COR-L47 (cell line): ENCODE data around the gene PRSS2.

ENCODE experiments used
- DNase-seq: peaks from one replicate; lab custom pipeline; 2025; lab: John Stamatoyannopoulos, UW

PRSS2 gene

GRCh38 chr7:142801601-142802295 lies 31.0 kb downstream of the PRSS2 start:
- DNase-seq, result no peak

GRCh38 chr7:142802301-142802700 lies 31.5 kb downstream of the PRSS2 start:
- no peak for DNase-seq

DNA sequence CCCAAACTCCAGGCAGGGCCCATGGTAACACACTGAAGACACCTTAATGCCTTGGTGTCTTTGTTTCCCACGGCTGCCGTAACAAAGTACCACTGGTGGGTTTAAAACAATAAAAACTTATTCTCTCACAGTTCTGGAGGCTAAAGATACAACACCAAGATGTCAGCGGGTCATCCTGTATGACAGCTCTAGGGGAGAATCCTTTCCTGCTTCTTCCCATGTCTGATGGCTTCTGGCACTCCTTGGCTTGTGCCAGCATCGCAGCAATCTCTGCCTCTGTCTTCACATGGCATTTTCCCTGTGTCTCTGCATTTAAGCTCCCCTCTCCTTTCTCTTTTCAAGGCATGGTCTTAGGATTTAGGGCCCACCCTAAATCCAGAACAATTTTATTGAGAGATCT lies 33.1 kb downstream of the PRSS2 start:
- no peak for DNase-seq

GRCh38 chr7:142804728-142805207 lies 34.0 kb downstream of the PRSS2 start:
- DNase-seq, result no peak

- DNase-seq, result no peak
These were observed 34.7 kb downstream of the PRSS2 start for GRCh38 chr7:142805350-142806021.

DNA sequence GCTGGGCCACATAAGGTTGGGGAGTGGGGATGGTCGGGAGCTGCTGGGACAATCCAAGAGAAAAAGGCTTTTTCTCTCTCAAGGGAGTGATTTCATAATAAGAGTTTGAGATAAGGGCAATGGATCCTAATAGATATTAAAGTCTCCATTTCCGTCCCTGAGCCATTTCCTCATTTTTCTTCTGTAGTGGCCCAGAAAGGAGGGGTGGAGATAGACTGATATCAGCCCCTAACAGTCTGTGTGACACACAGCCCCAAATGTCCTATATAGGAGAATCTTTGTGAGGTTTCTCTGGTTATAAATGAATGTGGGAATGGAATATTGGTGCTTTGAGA lies 35.2 kb downstream of the PRSS2 start:
- no peak for DNase-seq

DNA sequence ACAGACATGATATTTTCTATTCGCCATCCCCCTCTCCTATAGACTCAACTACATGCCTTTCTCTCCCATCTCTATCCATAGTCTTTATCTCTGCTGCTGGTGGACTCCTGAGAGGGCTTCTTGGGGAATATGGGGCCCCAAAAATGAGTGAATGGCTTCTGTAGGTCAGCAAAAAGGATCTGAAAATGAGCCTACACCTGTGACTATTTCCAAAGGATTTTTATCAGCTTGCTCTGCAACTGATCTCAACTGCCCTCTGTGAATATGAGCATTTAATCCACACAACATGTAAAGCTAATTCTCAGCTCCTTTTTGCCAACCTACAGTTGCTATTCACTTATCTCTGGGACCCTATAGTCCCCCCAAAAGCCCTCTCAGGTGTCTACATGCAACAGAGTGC lies 36.2 kb downstream of the PRSS2 start:
- DNase-seq, result no peak

DNA sequence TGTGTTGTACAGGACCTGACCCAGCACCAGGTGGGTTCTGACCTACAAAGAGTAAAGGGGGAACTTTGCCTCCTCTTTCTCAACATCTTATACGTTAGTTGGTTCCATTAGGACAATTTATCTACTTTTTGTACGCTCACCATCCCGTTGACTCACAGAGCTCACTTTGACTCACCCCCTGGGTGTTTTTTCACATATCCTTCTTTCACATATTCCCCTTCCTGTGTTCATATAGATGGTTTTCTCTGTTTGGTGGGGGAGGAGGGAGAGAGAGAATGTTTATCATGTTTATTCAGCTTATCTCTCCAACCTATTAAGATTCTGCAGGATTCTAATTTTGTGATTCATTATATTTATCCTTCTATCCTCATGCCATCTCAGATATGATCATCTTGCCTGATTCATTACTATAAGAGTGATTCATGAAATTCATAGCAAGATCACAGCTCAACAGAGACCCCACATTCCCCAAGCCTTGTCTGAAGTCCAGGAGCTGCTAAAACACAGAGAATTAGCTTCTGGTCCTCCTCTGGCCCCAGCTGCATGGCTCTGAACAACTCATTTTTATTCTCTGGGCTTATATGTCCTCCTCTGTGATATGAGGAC lies 37.2 kb downstream of the PRSS2 start:
- DNase-seq, result no peak

- no peak for DNase-seq
These were observed 37.7 kb downstream of the PRSS2 start for GRCh38 chr7:142808461-142808801.

- no peak for DNase-seq
These were observed 38.2 kb downstream of the PRSS2 start for GRCh38 chr7:142808802-142809583.

DNA sequence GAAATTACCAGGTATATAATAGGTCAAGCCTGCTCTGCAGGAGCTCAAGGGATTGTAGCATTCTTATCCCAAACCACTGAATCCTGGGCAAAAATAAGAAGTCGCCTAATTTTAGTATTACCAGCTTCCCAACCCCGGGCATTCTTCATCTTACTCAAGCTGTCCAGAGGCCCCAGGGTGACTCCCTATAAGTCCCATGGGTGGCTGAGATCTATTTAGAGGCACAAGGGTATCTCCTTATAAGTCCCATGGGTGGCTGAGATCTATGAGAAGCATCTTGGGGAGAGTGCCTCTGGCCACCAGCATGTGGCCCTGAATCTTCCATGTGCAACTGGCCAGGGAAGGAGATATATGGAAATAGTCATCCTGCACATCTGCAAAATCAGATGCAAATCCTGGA lies 38.9 kb downstream of the PRSS2 start:
- DNase-seq, result no peak

GRCh38 chr7:142811154-142811737 lies 40.5 kb downstream of the PRSS2 start:
- DNase-seq, result peak; percentile 44

DNA sequence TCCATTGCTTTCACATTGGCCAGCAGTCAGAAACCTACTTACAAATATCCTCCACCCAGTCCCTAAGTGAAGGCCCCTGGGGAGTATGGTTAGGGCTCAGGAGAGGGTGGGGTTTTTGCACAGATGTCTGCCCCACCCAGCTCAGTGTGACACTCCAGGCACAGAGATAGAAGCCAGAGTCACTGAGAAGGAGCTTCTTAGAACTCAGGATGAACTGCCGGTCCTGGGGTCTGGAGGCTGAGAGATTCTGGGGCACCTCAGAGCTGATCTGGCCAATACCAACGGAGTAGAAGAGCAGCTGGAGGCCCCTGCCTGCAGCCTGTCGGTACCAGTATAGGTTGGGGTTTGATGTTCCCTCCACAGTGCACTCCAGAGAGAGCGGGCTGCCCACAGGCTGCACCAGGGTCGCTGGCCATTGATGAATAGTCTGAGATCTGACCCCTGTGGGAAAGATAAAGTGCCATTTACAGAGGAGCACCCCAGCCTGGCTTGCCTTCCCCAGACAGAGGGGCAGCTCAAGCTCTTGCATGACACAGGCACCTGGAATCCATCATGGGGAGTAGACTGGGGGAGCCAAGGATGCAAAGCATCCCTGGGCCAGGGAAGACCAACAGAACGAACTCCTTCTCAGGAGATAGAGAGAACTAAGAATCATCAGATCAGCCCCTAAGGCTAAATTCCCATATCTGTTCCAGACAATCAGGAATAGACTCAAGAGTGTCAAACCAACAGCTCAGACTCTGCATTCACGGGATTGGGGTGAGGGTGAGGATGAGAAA lies 41.9 kb downstream of the PRSS2 start:
- no peak for DNase-seq

DNA sequence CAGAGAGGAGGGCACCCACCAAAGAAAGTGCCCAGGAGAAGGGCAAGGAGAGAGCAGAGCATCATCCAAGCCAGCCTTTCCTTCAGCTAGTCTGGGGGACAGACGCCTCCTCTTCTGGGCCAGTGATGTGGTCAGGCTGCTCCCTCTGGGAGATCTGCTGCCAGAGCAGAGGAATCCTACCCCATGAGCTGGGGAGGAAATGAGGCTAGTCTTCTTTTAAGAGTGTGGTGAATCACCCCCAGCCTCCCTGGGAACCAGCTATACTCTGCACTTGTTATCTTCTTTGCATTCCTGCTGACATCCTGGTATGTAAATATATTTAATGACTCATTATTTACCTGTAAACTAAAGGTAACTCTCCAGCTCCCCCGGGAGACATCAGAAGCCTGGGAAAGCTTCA lies 42.5 kb downstream of the PRSS2 start:
- DNase-seq, result peak; percentile 44

GRCh38 chr7:142813699-142814098 lies 42.9 kb downstream of the PRSS2 start:
- no peak for DNase-seq

DNA sequence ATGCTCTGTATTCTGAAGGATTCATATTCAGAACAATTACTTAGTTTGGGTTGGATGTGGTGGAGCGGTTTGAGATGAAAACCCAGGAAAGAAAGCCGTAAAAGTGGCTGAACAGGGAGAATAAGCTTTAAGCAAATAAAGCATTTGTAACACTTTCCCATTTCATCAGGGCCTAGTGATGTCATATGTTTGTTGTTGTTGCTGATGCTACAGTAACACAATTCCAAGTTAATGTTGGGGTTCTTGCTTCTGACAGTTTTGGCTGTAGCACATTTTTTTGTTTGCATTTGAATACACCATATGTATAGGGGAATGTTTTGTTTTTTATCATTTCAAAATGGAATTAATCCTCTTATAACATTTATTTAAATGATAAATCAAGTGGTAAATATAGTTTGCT lies 43.7 kb downstream of the PRSS2 start:
- no peak for DNase-seq

DNA sequence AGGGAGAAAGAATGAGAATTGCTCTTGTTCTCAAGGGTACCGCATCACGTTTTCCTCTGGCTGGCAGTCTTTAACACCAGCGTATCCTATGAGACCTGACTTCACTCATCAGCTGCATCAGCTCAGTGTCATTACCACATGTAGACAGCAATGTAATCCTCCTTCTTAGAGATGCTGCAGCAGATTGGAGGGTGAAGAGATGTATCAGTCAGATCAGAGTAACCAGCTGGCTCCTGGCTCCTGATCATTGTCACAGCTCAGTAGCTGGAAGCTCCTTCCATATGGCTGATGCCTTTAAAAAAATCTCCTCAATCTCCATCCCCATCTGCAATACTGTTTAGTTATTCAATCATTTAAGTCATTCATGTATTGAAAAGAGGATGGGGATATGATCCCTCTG lies 44.4 kb downstream of the PRSS2 start:
- no peak for DNase-seq

- no peak for DNase-seq
These were observed 46.7 kb downstream of the PRSS2 start for GRCh38 chr7:142817506-142817905.

DNA sequence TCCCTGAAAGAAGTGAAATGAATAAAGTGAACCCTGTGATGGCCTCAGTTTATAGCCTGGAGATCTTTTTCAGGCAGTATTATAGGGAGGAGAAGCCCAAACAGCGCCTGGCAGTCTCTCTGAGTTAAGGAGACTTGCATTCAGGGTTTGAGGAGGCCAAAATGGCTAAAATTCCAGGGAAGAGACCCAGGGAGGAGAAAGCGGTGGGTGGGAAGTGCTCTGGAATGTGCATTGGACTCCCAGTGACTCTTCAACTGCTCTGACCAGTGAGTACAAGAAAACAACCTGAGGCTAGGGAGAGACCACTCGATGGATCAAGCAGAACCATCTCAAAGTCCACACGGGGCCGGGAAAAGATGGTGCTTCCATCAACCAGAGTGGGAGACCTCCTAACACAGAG lies 48.8 kb downstream of the PRSS2 start:
- DNase-seq, result no peak

DNA sequence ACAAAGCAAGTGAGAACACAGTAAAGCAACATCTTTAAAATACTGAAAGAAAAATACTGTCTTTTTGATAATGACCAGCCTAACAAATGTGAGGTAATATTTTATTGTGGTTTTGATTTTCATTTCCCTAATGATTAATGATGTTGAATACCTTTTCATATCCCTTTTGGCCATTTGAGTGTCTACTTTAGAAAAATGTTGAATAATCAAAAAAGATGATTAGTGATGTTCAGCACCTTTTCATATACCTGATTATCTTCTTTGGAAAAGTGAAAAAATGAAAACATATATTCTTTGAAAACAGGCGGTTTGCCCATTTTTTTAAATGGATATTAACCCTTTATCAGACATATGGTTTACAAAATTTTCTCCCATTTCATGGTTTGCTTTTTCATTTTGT lies 51.9 kb downstream of the PRSS2 start:
- no peak for DNase-seq
